ENCODE results near the gene DLAT. TPM values are rescaled to one million over a fixed set of nuclear protein-coding genes. Genes with fewer than 3 reads are reported as not detected.
"Not testable (repeated sequence)": the region's sequence is repeated elsewhere in the genome, so short reads cannot be mapped to it uniquely, and the experiment has no call there.

Gene DLAT
- polyA plus RNA-seq, 2 donors = 9.7 to 22.6 TPM

DNA sequence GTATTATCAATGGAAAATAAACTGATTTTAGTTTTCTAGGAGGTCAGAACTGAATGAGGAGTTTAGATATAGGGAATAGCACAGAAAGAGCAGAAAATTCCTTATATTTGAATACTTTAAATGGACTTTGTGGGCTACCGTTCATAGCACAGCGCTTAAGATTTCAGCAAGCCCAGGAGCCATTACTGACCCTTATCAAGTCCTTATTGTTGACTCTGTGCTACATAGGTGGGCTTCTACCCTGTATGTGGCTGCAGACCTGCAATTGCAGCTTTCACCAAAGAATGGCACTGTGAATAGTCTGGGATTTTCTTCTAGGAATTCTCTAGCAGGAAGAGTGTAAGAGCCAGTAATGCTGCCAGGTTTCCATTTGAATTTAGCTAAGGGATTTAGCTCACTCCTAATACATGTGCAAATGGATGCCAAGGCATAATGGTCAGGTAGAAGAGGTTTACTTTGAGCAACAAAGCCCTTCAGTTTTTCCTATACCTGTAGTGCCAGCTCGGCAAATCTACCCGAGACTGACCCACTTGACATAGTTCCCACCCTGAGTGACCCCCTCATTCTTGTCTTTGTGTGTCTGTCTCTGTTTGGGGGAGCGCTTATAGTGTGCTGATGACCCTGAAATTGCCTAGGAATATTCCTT, 42.5 kb upstream of the DLAT start:
- Histone ChIP-seq H3K27ac (ENCODE audit: low read depth in 2 of 2, low read length in 1 of 2) (peak overlapping the region; percentile 36 to 68), H3K9me3 (ENCODE audit: control insufficient read depth in 2 of 2, insufficient read depth in 1 of 2, low read depth in 1 of 2, low read length in 1 of 2) (no peaks in the 10 kb centered on the region), H3K4me3 (ENCODE audit: low read depth in 1 of 2, low read length in 2 of 2) (no peak overlapping the region), H3K36me3 (ENCODE audit: control insufficient read depth in 2 of 2, insufficient read depth in 2 of 2, low read length in 1 of 2) (no peaks in the 10 kb centered on the region), H3K4me1 (ENCODE audit: control insufficient read depth in 2 of 2, insufficient read depth in 2 of 2, low read length in 1 of 2) (peaks cover 0 to 4% of the 10 kb centered on the region in 2 donors), H3K27me3 (ENCODE audit: control insufficient read depth in 1 of 2, insufficient read depth in 2 of 2, low read length in 2 of 2) (no peaks in the 10 kb centered on the region)
- 45 to 68% methylated on average over 5 of the region's 5 CpGs for WGBS, 2 donors

DNA sequence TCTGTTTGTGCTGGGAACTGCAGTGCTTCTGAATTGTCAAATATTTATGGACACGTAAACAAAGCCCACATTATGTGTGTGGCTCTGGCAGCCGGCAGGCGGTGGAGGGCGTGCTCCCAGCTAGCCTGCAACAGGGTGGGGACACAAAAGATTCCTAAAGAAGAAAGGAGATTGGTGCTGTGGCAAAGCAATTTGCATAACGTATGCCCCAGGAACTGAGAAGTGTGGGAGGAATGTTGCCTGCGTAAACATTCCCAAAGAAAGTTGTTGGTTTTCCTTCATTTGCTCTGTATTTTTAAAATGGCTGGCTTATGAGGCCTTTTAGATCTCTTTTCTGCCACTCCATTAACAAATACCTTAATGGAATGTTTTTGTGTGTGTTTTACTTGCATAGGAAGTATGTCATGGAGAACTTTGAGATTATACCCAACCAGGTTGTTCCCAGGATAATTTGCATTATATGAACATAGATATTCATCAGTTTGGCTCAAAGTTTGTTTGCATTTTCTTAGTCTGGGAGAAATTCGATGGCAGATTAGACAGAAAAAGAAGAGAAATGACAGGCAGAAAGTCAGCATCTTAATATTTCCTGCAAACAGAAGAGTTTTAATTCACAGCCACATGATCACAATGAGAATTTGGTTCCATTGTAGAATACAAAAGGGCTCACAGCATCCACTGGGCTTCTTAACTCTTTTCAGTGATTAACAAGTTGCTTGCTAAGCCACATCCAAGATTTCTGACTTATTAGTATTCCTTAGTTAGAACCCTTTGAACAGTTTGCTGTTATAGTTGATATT, 41.8 kb upstream of the DLAT start:
- peaks cover 0 to 3% of the 10 kb centered on the region in 2 donors for H3K4me1 ChIP-seq (ENCODE audit: control insufficient read depth in 2 of 2, insufficient read depth in 2 of 2, low read length in 1 of 2)
- 33 to 46% methylated on average over 7 of the region's 7 CpGs for WGBS, 2 donors
- H3K36me3 ChIP-seq (ENCODE audit: control insufficient read depth in 2 of 2, insufficient read depth in 2 of 2, low read length in 1 of 2) = no peaks in the 10 kb centered on the region
- no peak overlapping the region for H3K4me3 ChIP-seq (ENCODE audit: low read depth in 1 of 2, low read length in 2 of 2)
- no peaks in the 10 kb centered on the region for H3K9me3 ChIP-seq (ENCODE audit: control insufficient read depth in 2 of 2, insufficient read depth in 1 of 2, low read depth in 1 of 2, low read length in 1 of 2)
- H3K27me3 ChIP-seq (ENCODE audit: control insufficient read depth in 1 of 2, insufficient read depth in 2 of 2, low read length in 2 of 2) = no peaks in the 10 kb centered on the region
- peak overlapping the region; percentile 36 to 68 for H3K27ac ChIP-seq (ENCODE audit: low read depth in 2 of 2, low read length in 1 of 2)

DNA sequence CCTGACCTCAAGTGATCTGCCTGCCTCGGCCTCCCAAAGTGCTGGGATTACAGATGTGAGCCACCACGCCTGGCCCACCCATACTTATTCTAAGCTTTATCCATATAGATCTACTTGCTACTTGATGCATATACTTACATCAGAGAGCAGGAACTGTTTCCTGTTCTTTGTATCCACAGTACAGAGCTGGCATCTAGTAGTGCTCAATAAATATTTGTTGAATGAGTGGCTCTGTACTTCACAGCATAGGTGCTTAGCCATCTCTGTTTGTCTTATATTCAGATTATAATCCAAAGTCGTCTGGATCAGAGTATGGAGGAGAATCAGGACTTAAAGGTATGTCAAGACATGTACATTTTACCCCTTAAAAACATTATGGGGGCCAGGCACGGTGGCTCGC, 38.6 kb upstream of the DLAT start:
- H3K27ac ChIP-seq (ENCODE audit: low read depth in 2 of 2, low read length in 1 of 2) = no peak overlapping the region
- no peaks in the 10 kb centered on the region for H3K36me3 ChIP-seq (ENCODE audit: control insufficient read depth in 2 of 2, insufficient read depth in 2 of 2, low read length in 1 of 2)

DNA sequence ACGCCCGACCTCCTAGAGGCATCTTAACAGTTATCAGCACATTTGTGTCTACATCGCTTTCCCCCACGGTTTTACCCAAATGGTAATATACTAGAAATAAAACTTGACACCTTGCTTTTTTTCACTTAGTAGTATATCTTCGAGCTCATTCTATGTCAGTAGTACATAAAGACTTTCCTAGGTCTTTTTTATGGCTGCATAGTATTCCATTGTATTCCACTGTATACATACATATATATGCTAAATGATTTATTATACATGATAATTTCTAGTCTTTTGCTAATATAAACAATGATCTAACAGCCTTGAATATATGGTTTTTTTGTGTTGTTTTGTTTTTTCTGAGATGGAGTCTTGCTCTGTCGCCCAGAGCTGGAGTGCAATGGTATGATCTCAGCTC, 34.8 kb upstream of the DLAT start:
- WGBS, 2 donors = 96% methylated on average over 6 of the region's 6 CpGs

More for the DNA sequence above, 38.6 kb upstream of the DLAT start:
- H3K4me1 ChIP-seq (ENCODE audit: control insufficient read depth in 2 of 2, insufficient read depth in 2 of 2, low read length in 1 of 2) = no peaks in the 10 kb centered on the region
- H3K9me3 ChIP-seq (ENCODE audit: control insufficient read depth in 2 of 2, insufficient read depth in 1 of 2, low read depth in 1 of 2, low read length in 1 of 2) = no peaks in the 10 kb centered on the region
- no peak overlapping the region for H3K4me3 ChIP-seq (ENCODE audit: low read depth in 1 of 2, low read length in 2 of 2)
- WGBS, 2 donors = 87 to 89% methylated on average over 5 of the region's 5 CpGs
- H3K27me3 ChIP-seq (ENCODE audit: control insufficient read depth in 1 of 2, insufficient read depth in 2 of 2, low read length in 2 of 2) = no peaks in the 10 kb centered on the region

DNA sequence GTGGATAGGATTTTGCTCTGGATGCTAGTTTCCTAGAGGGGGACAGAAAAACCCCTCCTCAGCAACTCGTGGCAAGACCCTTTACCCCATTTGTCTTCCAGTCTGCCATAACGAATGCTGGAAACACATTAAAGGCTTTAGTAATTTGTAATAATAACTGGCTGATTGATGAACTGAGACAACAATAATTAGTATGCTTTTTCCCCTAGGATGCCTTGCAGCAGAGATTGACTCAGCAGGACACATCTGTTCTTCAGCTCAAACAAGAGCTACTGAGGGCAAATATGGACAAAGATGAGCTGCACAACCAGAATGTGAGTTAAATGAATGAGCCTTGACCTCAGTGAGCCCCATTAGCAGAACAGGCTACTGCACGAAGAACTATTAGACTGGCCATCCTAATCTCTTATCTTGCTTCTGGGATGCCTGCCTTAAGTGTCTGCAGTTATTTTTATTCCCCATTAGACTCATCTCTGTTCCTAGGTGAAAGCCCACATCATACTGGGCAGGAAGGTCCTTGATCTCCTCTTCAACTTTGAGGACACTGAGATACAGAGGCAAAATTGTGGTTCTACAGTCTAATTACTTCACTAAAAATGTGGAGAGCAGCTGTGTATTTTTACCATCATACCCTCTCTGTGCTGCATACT, 32.9 kb upstream of the DLAT start:
- peaks cover 6 to 7% of the 10 kb centered on the region in 2 donors for H3K36me3 ChIP-seq (ENCODE audit: control insufficient read depth in 2 of 2, insufficient read depth in 2 of 2, low read length in 1 of 2)
- no peaks in the 10 kb centered on the region for H3K27me3 ChIP-seq (ENCODE audit: control insufficient read depth in 1 of 2, insufficient read depth in 2 of 2, low read length in 2 of 2)
- 47 to 65% methylated on average over 3 of the region's 3 CpGs for WGBS, 2 donors
- no peak overlapping the region for H3K27ac ChIP-seq (ENCODE audit: low read depth in 2 of 2, low read length in 1 of 2)
- H3K9me3 ChIP-seq (ENCODE audit: control insufficient read depth in 2 of 2, insufficient read depth in 1 of 2, low read depth in 1 of 2, low read length in 1 of 2) = no peaks in the 10 kb centered on the region
- H3K4me3 ChIP-seq (ENCODE audit: low read depth in 1 of 2, low read length in 2 of 2) = no peak overlapping the region
- no peaks in the 10 kb centered on the region for H3K4me1 ChIP-seq (ENCODE audit: control insufficient read depth in 2 of 2, insufficient read depth in 2 of 2, low read length in 1 of 2)

More for the DNA sequence above, 34.8 kb upstream of the DLAT start:
- Histone ChIP-seq H3K27ac (ENCODE audit: low read depth in 2 of 2, low read length in 1 of 2) (no peak overlapping the region), H3K9me3 (ENCODE audit: control insufficient read depth in 2 of 2, insufficient read depth in 1 of 2, low read depth in 1 of 2, low read length in 1 of 2) (no peaks in the 10 kb centered on the region), H3K27me3 (ENCODE audit: control insufficient read depth in 1 of 2, insufficient read depth in 2 of 2, low read length in 2 of 2) (no peaks in the 10 kb centered on the region), H3K36me3 (ENCODE audit: control insufficient read depth in 2 of 2, insufficient read depth in 2 of 2, low read length in 1 of 2) (peaks cover 5 to 6% of the 10 kb centered on the region in 2 donors), H3K4me3 (ENCODE audit: low read depth in 1 of 2, low read length in 2 of 2) (no peak overlapping the region), H3K4me1 (ENCODE audit: control insufficient read depth in 2 of 2, insufficient read depth in 2 of 2, low read length in 1 of 2) (no peaks in the 10 kb centered on the region)

DNA sequence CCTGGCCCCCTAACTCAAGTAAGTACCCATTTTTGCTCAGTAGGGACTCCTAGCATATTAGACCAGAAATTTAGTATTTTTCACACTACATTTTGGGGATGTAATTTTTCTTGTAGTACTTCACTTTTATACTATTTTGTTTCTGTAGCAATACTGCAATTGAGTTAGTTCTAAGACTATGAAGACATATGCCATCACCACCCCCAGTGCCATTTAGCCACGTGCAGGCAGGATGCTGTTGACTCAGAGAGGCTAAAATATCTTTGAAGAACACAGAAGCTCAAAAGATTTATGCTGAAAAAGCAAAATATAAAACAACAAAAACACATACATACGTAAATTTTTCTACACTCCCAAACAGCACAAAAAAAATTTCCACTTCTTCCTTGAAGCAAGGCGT, 29.1 kb upstream of the DLAT start:
- H3K27ac ChIP-seq (ENCODE audit: low read depth in 2 of 2, low read length in 1 of 2) = no peak overlapping the region
- peaks cover 6 to 7% of the 10 kb centered on the region in 2 donors for H3K36me3 ChIP-seq (ENCODE audit: control insufficient read depth in 2 of 2, insufficient read depth in 2 of 2, low read length in 1 of 2)
- no peaks in the 10 kb centered on the region for H3K4me1 ChIP-seq (ENCODE audit: control insufficient read depth in 2 of 2, insufficient read depth in 2 of 2, low read length in 1 of 2)
- no peaks in the 10 kb centered on the region for H3K9me3 ChIP-seq (ENCODE audit: control insufficient read depth in 2 of 2, insufficient read depth in 1 of 2, low read depth in 1 of 2, low read length in 1 of 2)
- H3K4me3 ChIP-seq (ENCODE audit: low read depth in 1 of 2, low read length in 2 of 2) = no peak overlapping the region
- no peaks in the 10 kb centered on the region for H3K27me3 ChIP-seq (ENCODE audit: control insufficient read depth in 1 of 2, insufficient read depth in 2 of 2, low read length in 2 of 2)
- WGBS, 2 donors = 85 to 91% methylated on average over 3 of the region's 3 CpGs

DNA sequence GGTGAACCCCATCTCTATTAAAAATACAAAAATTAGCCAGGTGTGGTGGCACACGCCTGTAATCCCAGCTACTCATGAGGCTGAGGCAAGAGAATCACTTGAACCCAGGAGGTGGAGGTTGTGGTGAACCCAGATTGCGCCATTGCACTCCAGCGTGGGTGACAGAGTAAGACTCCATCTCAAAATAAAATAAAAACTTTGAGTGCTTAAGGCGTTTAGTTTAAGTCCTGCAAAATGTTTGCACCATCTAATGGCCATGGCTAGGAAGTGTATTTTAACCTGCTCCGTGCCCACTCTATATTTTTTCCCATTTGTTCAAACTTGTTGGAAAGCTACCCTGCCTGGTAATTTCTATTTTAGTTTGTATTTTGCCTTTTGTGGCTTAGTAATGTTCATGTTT, 28.5 kb upstream of the DLAT start:
- H3K27ac ChIP-seq (ENCODE audit: low read depth in 2 of 2, low read length in 1 of 2); H3K36me3 ChIP-seq (ENCODE audit: control insufficient read depth in 2 of 2, insufficient read depth in 2 of 2, low read length in 1 of 2); H3K9me3 ChIP-seq (ENCODE audit: control insufficient read depth in 2 of 2, insufficient read depth in 1 of 2, low read depth in 1 of 2, low read length in 1 of 2); H3K4me1 ChIP-seq (ENCODE audit: control insufficient read depth in 2 of 2, insufficient read depth in 2 of 2, low read length in 1 of 2); H3K27me3 ChIP-seq (ENCODE audit: control insufficient read depth in 1 of 2, insufficient read depth in 2 of 2, low read length in 2 of 2); H3K4me3 ChIP-seq (ENCODE audit: low read depth in 1 of 2, low read length in 2 of 2): not testable (repeated sequence)
- WGBS, 2 donors = 55 to 58% methylated on average over 5 of the region's 5 CpGs

DNA sequence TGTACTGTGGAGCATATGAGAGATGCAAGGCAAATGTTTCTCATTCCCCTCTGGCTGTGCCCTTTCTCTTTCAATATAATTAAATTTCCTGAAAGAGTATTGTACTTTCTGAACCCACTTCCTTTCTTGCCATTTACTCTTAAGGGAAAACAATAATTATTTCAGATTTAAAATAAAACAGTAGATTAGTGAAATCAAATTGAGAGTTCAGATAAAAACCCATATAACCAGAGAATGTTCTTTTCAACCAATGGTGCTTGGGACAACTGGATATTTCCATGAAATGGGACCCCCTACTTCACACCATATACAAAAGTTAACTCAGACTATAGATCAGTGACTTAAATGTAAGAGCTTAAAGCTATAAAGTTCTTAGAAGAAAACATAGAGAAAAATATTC, 26.1 kb upstream of the DLAT start:
- H3K9me3 ChIP-seq (ENCODE audit: control insufficient read depth in 2 of 2, insufficient read depth in 1 of 2, low read depth in 1 of 2, low read length in 1 of 2) = no peaks in the 10 kb centered on the region
- no peak overlapping the region for H3K27ac ChIP-seq (ENCODE audit: low read depth in 2 of 2, low read length in 1 of 2)
- no peak overlapping the region for H3K4me3 ChIP-seq (ENCODE audit: low read depth in 1 of 2, low read length in 2 of 2)
- H3K27me3 ChIP-seq (ENCODE audit: control insufficient read depth in 1 of 2, insufficient read depth in 2 of 2, low read length in 2 of 2) = no peaks in the 10 kb centered on the region
- no peaks in the 10 kb centered on the region for H3K4me1 ChIP-seq (ENCODE audit: control insufficient read depth in 2 of 2, insufficient read depth in 2 of 2, low read length in 1 of 2)
- H3K36me3 ChIP-seq (ENCODE audit: control insufficient read depth in 2 of 2, insufficient read depth in 2 of 2, low read length in 1 of 2) = peaks cover 3 to 7% of the 10 kb centered on the region in 2 donors

DNA sequence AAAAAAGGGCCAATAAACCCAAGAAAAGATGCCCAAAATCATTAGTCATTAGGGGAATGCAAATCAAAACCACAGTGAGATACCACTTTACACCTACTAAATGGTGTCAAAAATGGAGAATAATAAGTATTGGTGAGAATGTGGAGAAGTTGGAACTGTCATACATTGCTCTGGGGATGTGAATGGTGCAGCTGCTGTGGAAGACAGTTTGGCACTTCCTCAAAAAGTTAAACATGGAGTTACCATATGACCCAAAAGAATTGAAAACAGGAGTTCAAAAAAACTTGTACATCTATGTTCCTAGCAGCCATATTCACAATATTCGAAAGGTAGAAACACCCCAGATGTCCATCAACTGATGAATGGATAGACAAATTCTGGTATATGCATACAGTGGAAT, 24.5 kb upstream of the DLAT start:
- no peaks in the 10 kb centered on the region for H3K4me1 ChIP-seq (ENCODE audit: control insufficient read depth in 2 of 2, insufficient read depth in 2 of 2, low read length in 1 of 2)
- no peaks in the 10 kb centered on the region for H3K27me3 ChIP-seq (ENCODE audit: control insufficient read depth in 1 of 2, insufficient read depth in 2 of 2, low read length in 2 of 2)
- H3K9me3 ChIP-seq (ENCODE audit: control insufficient read depth in 2 of 2, insufficient read depth in 1 of 2, low read depth in 1 of 2, low read length in 1 of 2) = no peaks in the 10 kb centered on the region
- 98 to 100% methylated on average over 1 of the region's 1 CpG for WGBS, 2 donors
- H3K4me3 ChIP-seq (ENCODE audit: low read depth in 1 of 2, low read length in 2 of 2) = no peak overlapping the region
- H3K27ac ChIP-seq (ENCODE audit: low read depth in 2 of 2, low read length in 1 of 2) = no peak overlapping the region
- no peaks in the 10 kb centered on the region for H3K36me3 ChIP-seq (ENCODE audit: control insufficient read depth in 2 of 2, insufficient read depth in 2 of 2, low read length in 1 of 2)

Measured in esophagus (tissue), 2 donors.